Gastroesophageal sphincter (tissue), 4 donors: ENCODE measurements around the gene PPP1R16B. TPM values are rescaled to one million over a fixed set of nuclear protein-coding genes. Genes with fewer than 3 reads are reported as not detected.

Source experiments
- ATAC-seq: fragments of 150-250 bp; one replicate; pipeline ENCODE4 v1.9.1; 2016; ENCODE audit warnings: mild to moderate bottlenecking, moderate library complexity
- H3K27ac ChIP-seq, 4 donors: fragments of 200-600 bp; sonication (generic) in 3 of 4; 1 replicate in 3 of 4; 2 replicates in 1 of 4; pipeline ENCODE4 v1.5.1; 2016 to 2019
- H3K27me3 ChIP-seq: fragments of 200-600 bp; sonication (generic); one replicate; pipeline ENCODE4 v1.5.1; 2019
- H3K36me3 ChIP-seq, 2 donors: fragments of 200-600 bp; sonication (generic); one replicate each; pipeline ENCODE4 v1.5.1; 2019; ENCODE audit warnings: control low read depth in 1 of 2
- H3K4me1 ChIP-seq, 3 donors: fragments of 200-600 bp; sonication (generic); 1 replicate in 2 of 3; 2 replicates in 1 of 3; pipeline ENCODE4 v1.5.1; 2016 to 2019; ENCODE audit warnings: control low read depth in 2 of 3
- H3K4me3 ChIP-seq, 2 donors: fragments of 200-600 bp; sonication (generic); one replicate each; pipeline ENCODE4 v1.5.1; 2019; ENCODE audit warnings: mild to moderate bottlenecking in 1 of 2, moderate library complexity in 1 of 2
- H3K9me3 ChIP-seq, 3 donors: fragments of 200-600 bp; sonication (generic); one replicate each; pipeline ENCODE4 v1.5.1; 2017 to 2019; ENCODE audit warnings: control low read depth in 2 of 3
- EP300 ChIP-seq: sonication (generic); formaldehyde crosslinking; IDR thresholded peaks from one replicate; pipeline ENCODE4 v1.6.1; 2017; ENCODE audit warnings: antibody characterized with exemption, mild to moderate bottlenecking
- POLR2A ChIP-seq, 2 donors: fragments of 450-650 bp; IDR thresholded peaks; one replicate each; pipeline ENCODE4 v1.6.1; 2017; ENCODE audit warnings: antibody characterized with exemption in 2 of 2, mild to moderate bottlenecking in 2 of 2, moderate library complexity in 1 of 2
- POLR2AphosphoS5 ChIP-seq: sonication (generic); formaldehyde crosslinking; IDR thresholded peaks from one replicate; pipeline ENCODE4 v1.6.1; 2017; ENCODE audit warnings: antibody characterized with exemption
- WGBS, 2 donors: methylation state at CpG; one replicate each; pipeline ENCODE4 v1.1.5; 2018; ENCODE audit warnings: low coverage in 1 of 2; 5-methylcytosine and 5-hydroxymethylcytosine counted together
- total RNA-seq, 4 donors: library from RNA; depleted of rRNA; stranded (reverse); fragments of >200 nt; gene quantifications; one replicate each; pipeline ENCODE4 v1.1.0, GENCODE V29; 2016
- TF ChIP-seq, protein P1 (sequence below), 4 experiments: fragments of 200-600 bp in 2 of 4; fragments of 450-650 bp in 2 of 4; sonication (generic) in 1 of 4; IDR thresholded peaks; one replicate each; pipeline ENCODE4 v1.5.1; 2017 to 2019; ENCODE audit warnings: antibody characterized with exemption in 4 of 4, mild to moderate bottlenecking in 2 of 4, moderate library complexity in 2 of 4

Gene PPP1R16B
- total RNA-seq, 4 donors from 2014 or later: 4.1 to 10.0 (median 5.5) TPM

DNA sequence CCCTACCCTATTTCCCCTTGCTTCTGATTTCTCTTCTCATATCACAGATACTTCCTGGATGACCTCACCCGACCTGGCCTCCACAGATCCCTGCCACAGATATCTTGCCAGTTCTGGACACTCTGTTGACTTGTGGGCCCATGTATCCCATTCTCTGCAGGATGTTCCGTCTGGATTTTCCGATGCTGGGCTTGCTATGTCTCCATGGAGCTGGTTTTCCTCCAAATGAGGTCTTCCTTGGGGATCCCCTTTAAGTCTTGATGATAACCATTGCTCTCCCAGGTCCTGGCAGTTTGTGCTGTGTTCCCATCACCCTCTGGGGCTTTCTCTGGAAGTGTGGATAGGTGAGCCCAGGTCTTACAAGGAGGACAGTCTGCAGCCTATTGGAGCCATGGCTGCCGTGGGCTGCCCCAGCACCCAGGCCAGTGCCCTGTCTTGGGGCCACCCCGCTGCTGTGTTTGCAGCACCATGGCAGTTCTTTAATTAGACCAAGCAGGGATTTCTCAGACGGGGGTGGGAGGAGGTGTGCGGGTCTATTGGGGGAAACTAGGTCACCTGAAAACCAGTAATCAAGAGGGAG lies 23.9 kb downstream of the PPP1R16B start:
- Histone ChIP-seq H3K4me1 (peaks cover 0 to 15% (median 0%) of the 10 kb centered on the region in 3 donors), H3K4me3 (no peak overlapping the region), H3K36me3 (no peaks in the 10 kb centered on the region), H3K27ac (no peak overlapping the region), H3K9me3 (no peaks in the 10 kb centered on the region), H3K27me3 (peaks cover 12% of the 10 kb centered on the region)
- TF ChIP-seq POLR2AphosphoS5 (no peak), EP300 (no peak), POLR2A (IDR thresholded peaks at IDR 0.05) (no peak)
- TF ChIP-seq, protein P1, sequence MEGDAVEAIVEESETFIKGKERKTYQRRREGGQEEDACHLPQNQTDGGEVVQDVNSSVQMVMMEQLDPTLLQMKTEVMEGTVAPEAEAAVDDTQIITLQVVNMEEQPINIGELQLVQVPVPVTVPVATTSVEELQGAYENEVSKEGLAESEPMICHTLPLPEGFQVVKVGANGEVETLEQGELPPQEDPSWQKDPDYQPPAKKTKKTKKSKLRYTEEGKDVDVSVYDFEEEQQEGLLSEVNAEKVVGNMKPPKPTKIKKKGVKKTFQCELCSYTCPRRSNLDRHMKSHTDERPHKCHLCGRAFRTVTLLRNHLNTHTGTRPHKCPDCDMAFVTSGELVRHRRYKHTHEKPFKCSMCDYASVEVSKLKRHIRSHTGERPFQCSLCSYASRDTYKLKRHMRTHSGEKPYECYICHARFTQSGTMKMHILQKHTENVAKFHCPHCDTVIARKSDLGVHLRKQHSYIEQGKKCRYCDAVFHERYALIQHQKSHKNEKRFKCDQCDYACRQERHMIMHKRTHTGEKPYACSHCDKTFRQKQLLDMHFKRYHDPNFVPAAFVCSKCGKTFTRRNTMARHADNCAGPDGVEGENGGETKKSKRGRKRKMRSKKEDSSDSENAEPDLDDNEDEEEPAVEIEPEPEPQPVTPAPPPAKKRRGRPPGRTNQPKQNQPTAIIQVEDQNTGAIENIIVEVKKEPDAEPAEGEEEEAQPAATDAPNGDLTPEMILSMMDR (IDR thresholded peaks at IDR 0.05): no peak
- WGBS, 2 donors: 61% methylated on average over 3 of the region's 7 CpGs; no CpG with 5 or more reads in 1 of the 2 donors
- ATAC-seq: no peak

DNA sequence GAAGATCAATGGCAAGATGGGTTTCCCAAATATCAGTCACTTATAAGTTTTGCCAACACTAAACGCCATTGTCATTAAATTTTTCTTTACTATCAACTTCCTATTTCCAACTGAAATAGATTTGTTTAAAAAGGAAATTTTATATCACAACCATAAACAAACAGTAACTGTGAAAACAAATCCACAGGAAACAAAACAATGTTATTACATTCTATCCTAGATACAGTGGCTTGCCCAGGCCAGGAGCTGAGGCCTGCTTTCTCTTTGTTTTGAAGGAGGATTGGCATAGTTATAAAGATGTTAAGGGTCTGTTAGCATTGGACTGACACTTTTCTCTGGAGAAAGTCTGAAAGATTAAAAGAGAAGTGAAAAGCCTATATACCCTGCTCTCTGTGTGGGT lies 24.9 kb downstream of the PPP1R16B start:
- no peaks in the 10 kb centered on the region for H3K9me3 ChIP-seq
- no peaks in the 10 kb centered on the region for H3K36me3 ChIP-seq
- TF ChIP-seq POLR2AphosphoS5 (no peak), EP300 (no peak), POLR2A (IDR thresholded peaks at IDR 0.05) (no peak)
- TF ChIP-seq, protein P1 (IDR thresholded peaks at IDR 0.05): no peak
- no peak overlapping the region for H3K4me3 ChIP-seq
- WGBS, 2 donors: 71 to 87% methylated on average over 1 of the region's 1 CpG
- H3K27me3 ChIP-seq: peaks cover 15% of the 10 kb centered on the region
- H3K27ac ChIP-seq: no peak overlapping the region
- ATAC-seq: no peak
- H3K4me1 ChIP-seq: peaks cover 0 to 15% (median 0%) of the 10 kb centered on the region in 3 donors

DNA sequence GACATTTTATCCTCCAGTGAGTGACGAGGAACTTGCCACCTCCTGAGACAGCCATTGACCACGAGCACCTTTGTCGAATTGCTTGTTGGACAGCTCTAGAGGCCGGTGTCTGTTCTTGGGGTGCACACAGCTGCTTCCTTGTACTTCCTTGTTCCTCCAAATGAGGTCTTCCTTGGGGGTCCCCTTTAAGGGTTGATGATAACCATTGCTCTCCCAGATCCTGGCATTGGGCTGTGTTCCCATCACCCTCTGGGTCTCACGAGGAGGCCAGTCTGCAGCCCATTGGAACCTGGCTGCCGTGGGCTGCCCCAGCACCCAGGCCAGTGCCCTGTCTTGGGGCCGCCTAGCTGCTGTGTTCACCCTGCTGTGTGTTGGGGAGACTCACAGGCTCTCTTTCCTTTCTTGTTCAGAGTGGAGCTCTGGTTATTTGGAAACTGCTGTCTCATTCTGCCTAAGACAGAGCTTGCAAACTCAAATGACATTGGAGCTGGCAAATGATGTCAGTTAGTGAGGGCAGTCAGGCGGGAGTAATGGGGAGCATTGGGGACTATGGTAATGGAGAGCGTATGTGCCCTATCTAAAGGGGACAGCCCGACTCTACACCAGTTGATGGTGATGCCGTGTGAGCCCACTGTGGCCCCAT lies 25.7 kb downstream of the PPP1R16B start:
- Histone ChIP-seq H3K27me3 (peaks cover 23% of the 10 kb centered on the region), H3K36me3 (no peaks in the 10 kb centered on the region), H3K4me1 (peaks cover 0 to 8% (median 0%) of the 10 kb centered on the region in 3 donors), H3K27ac (no peak overlapping the region), H3K4me3 (no peak overlapping the region), H3K9me3 (no peaks in the 10 kb centered on the region)
- TF ChIP-seq POLR2A (IDR thresholded peaks at IDR 0.05) (no peak), POLR2AphosphoS5 (no peak), EP300 (no peak)
- TF ChIP-seq, protein P1 (IDR thresholded peaks at IDR 0.05): no peak
- ATAC-seq: no peak
- WGBS, 2 donors: 67 to 85% methylated on average over 3 to 4 of the region's 11 CpGs

DNA sequence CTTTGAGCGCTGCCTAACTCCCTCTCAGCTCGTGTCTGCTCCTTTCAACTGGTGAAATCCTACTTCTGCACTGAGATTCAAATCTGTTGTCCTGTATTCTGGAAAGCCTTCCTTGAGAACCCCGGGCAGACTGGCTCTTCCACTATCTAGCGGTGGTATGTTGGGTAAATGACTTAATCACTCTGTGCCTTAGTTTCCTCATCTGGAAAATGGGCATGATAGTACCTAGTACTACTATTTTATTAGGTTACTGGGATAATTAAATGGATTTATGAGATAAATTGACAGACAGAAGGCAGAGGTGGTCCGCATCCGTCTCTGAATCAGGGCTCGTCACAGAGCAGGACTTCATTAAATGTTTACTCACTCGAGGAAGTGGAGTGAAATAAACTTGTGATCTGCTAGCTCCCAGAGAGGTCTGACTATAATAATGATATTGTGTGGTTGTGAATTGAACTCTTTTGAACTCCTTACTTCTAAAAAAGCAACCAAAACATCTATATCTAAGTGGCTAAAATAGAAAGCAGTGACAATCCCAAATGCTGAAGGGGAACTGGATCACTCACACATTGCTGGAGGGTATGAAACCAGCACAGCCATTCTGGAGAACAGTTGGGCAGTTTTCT lies 26.6 kb downstream of the PPP1R16B start:
- no peak overlapping the region for H3K27ac ChIP-seq
- peaks cover 0 to 7% (median 0%) of the 10 kb centered on the region in 3 donors for H3K4me1 ChIP-seq
- no peak for ATAC-seq
- no peaks in the 10 kb centered on the region for H3K9me3 ChIP-seq
- TF ChIP-seq POLR2AphosphoS5 (no peak), POLR2A (IDR thresholded peaks at IDR 0.05) (no peak), EP300 (no peak)
- TF ChIP-seq, protein P1 (IDR thresholded peaks at IDR 0.05): no peak
- H3K27me3 ChIP-seq: peaks cover 31% of the 10 kb centered on the region
- 73 to 86% methylated on average over 6 to 8 of the region's 8 CpGs for WGBS, 2 donors
- no peak overlapping the region for H3K4me3 ChIP-seq
- no peaks in the 10 kb centered on the region for H3K36me3 ChIP-seq
